Limb (tissue), 2 donors: ENCODE measurements around the gene MDC1.
A peak's percentile ranks its signal among the peaks of the same experiment; 100 is the strongest.
"Not testable (repeated sequence)": the region's sequence is repeated elsewhere in the genome, so short reads cannot be mapped to it uniquely, and the experiment has no call there.

Experiments used
- DNase-seq, 2 donors: peaks; one replicate each; pipeline ENCODE4 v3.0.0-alpha.2; 2016; ENCODE audit errors: extremely low spot score in 2 of 2

MDC1 gene

GRCh38 chr6:30717129-30717844 lies at the start of gene MDC1:
TSS of gene MDC1 (minus strand) at chr6:30717281. CDS start at chr6:30715175, 2,106 bp downstream.
- DNase-seq = peak; percentile 99 to 100

GRCh38 chr6:30766461-30767157 lies 49.5 kb upstream of the MDC1 start:
- DNase-seq = no peak

GRCh38 chr6:30765495-30765894 lies 48.4 kb upstream of the MDC1 start:
- DNase-seq = not testable (repeated sequence)

- DNase-seq = not testable (repeated sequence)
Observed at GRCh38 chr6:30764490-30765043, 47.5 kb upstream of the MDC1 start.

GRCh38 chr6:30763618-30764489 lies 46.8 kb upstream of the MDC1 start:
- DNase-seq = no peak

- no peak for DNase-seq
Observed at GRCh38 chr6:30763155-30763617, 46.1 kb upstream of the MDC1 start.

- no peak for DNase-seq
Observed at GRCh38 chr6:30761791-30762429, 44.8 kb upstream of the MDC1 start.

GRCh38 chr6:30760549-30760948 lies 43.5 kb upstream of the MDC1 start:
- DNase-seq = no peak

- DNase-seq = no peak
Observed at GRCh38 chr6:30759575-30760239, 42.6 kb upstream of the MDC1 start.

GRCh38 chr6:30757261-30757904 lies 40.3 kb upstream of the MDC1 start:
- no peak for DNase-seq

- not testable (repeated sequence) for DNase-seq
Observed at GRCh38 chr6:30756405-30757003, 39.4 kb upstream of the MDC1 start.

- DNase-seq = no peak
Observed at GRCh38 chr6:30754631-30755030, 37.5 kb upstream of the MDC1 start.

- peak; percentile 65 to 79 for DNase-seq
Observed at GRCh38 chr6:30752157-30752927, 35.3 kb upstream of the MDC1 start.

- DNase-seq = no peak
Observed at GRCh38 chr6:30750379-30750668, 33.2 kb upstream of the MDC1 start.

GRCh38 chr6:30749554-30750378 lies 32.7 kb upstream of the MDC1 start:
- no peak for DNase-seq

- no peak for DNase-seq
Observed at GRCh38 chr6:30748851-30749540, 31.9 kb upstream of the MDC1 start.

GRCh38 chr6:30747902-30748769 lies 31.1 kb upstream of the MDC1 start:
- no peak for DNase-seq
